Measurements from ENCODE around the gene TFAM. TPM values are rescaled to one million over a fixed set of nuclear protein-coding genes. Genes with fewer than 3 reads are reported as not detected.

Gene TFAM
- total RNA-seq, 1 donor from 2014 or later = 46.9 TPM

- H3K4me1 Mint-ChIP-seq = no peaks in the 10 kb centered on the region
- TF ChIP-seq CTCF (IDR thresholded peaks at IDR 0.05; ENCODE audit: unreplicated experiment) = no peak
- no peak overlapping the region for H3K27ac Mint-ChIP-seq
- no peak for DNase-seq (ENCODE audit: low spot score in 2 of 2, unreplicated experiment in 2 of 2)
- no peaks in the 10 kb centered on the region for H3K27me3 Mint-ChIP-seq (ENCODE audit: low read depth)
- H3K36me3 Mint-ChIP-seq = peaks cover 30% of the 10 kb centered on the region
- no peaks in the 10 kb centered on the region for H3K9me3 Mint-ChIP-seq
- H3K4me3 Mint-ChIP-seq = no peak overlapping the region
Measured at GRCh38 chr10:58393317-58393716, 8.1 kb downstream of the TFAM start.

- Mint-ChIP-seq H3K4me1 (no peaks in the 10 kb centered on the region), H3K4me3 (no peak overlapping the region), H3K27ac (no peak overlapping the region), H3K36me3 (peaks cover 27% of the 10 kb centered on the region), H3K9me3 (no peaks in the 10 kb centered on the region), H3K27me3 (ENCODE audit: low read depth) (no peaks in the 10 kb centered on the region)
- no peak for DNase-seq (ENCODE audit: low spot score in 2 of 2, unreplicated experiment in 2 of 2)
- TF ChIP-seq CTCF (IDR thresholded peaks at IDR 0.05; ENCODE audit: unreplicated experiment) = no peak
Measured at GRCh38 chr10:58394471-58394870, 9.3 kb downstream of the TFAM start.

- peaks cover 26% of the 10 kb centered on the region for H3K36me3 Mint-ChIP-seq
- DNase-seq (ENCODE audit: low spot score in 2 of 2, unreplicated experiment in 2 of 2) = no peak
- H3K9me3 Mint-ChIP-seq = no peaks in the 10 kb centered on the region
Measured at GRCh38 chr10:58396057-58396456, 10.8 kb downstream of the TFAM start.

GRCh38 chr10:58397830-58398229 is 12.6 kb downstream of the TFAM start:
- Mint-ChIP-seq H3K27me3 (ENCODE audit: low read depth) (no peaks in the 10 kb centered on the region), H3K36me3 (peaks cover 20% of the 10 kb centered on the region), H3K27ac (no peak overlapping the region), H3K4me3 (no peak overlapping the region), H3K4me1 (no peaks in the 10 kb centered on the region), H3K9me3 (no peaks in the 10 kb centered on the region)
- DNase-seq (ENCODE audit: low spot score in 2 of 2, unreplicated experiment in 2 of 2) = no peak
- no peak for TF ChIP-seq CTCF (IDR thresholded peaks at IDR 0.05; ENCODE audit: unreplicated experiment)

More at GRCh38 chr10:58396057-58396456, 10.8 kb downstream of the TFAM start:
- TF ChIP-seq CTCF (IDR thresholded peaks at IDR 0.05; ENCODE audit: unreplicated experiment) = no peak
- H3K4me1 Mint-ChIP-seq = no peaks in the 10 kb centered on the region
- H3K27ac Mint-ChIP-seq = no peak overlapping the region
- H3K4me3 Mint-ChIP-seq = no peak overlapping the region
- no peaks in the 10 kb centered on the region for H3K27me3 Mint-ChIP-seq (ENCODE audit: low read depth)

- Mint-ChIP-seq H3K27me3 (ENCODE audit: low read depth) (no peaks in the 10 kb centered on the region), H3K4me1 (no peaks in the 10 kb centered on the region), H3K9me3 (no peaks in the 10 kb centered on the region), H3K27ac (no peak overlapping the region), H3K4me3 (no peak overlapping the region), H3K36me3 (peaks cover 13% of the 10 kb centered on the region)
- no peak for DNase-seq (ENCODE audit: low spot score in 2 of 2, unreplicated experiment in 2 of 2)
- no peak for TF ChIP-seq CTCF (IDR thresholded peaks at IDR 0.05; ENCODE audit: unreplicated experiment)
Measured at GRCh38 chr10:58399410-58399809, 14.2 kb downstream of the TFAM start.

GRCh38 chr10:58400609-58401008 is 15.4 kb downstream of the TFAM start:
- no peaks in the 10 kb centered on the region for H3K27me3 Mint-ChIP-seq (ENCODE audit: low read depth)
- H3K36me3 Mint-ChIP-seq = peaks cover 5% of the 10 kb centered on the region
- no peak for TF ChIP-seq CTCF (IDR thresholded peaks at IDR 0.05; ENCODE audit: unreplicated experiment)
- no peaks in the 10 kb centered on the region for H3K4me1 Mint-ChIP-seq
- DNase-seq (ENCODE audit: low spot score in 2 of 2, unreplicated experiment in 2 of 2) = no peak
- no peak overlapping the region for H3K27ac Mint-ChIP-seq
- H3K4me3 Mint-ChIP-seq = no peak overlapping the region
- H3K9me3 Mint-ChIP-seq = no peaks in the 10 kb centered on the region

Measured in mesothelial cell of epicardium (in vitro differentiated cells).